ENCODE results near the gene OGDH.

Gene OGDH

GRCh38 chr7:44678471-44679179 is 72.2 kb downstream of the OGDH start:
- H3K27ac ChIP-seq (ENCODE audit: low read length) = no peak overlapping the region

DNA sequence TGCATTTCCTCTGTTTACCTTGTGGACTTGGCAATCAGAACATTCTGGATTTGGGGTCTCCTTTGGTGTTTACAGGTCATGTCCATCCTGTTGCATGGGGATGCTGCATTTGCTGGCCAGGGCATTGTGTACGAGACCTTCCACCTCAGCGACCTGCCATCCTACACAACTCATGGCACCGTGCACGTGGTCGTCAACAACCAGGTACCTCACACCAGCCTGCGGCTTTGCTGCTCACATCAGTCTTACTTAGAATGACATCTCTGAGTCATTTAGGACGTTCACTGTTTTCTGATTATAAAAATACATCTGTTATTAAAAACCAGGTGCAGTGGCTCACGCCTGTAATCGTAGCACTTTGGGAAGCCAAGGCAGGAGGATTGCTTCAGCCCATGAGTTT is 75.2 kb downstream of the OGDH start:
- H3K36me3 ChIP-seq (replicated peaks; ENCODE audit: insufficient read depth, low read length) = no peaks in the 10 kb centered on the region
- no peaks in the 10 kb centered on the region for H3K27me3 ChIP-seq (replicated peaks; ENCODE audit: insufficient read depth, low read length)
- DNase-seq = no peak
- H3K4me3 ChIP-seq (ENCODE audit: low read length) = no peak overlapping the region
- no peak overlapping the region for H2AFZ ChIP-seq (ENCODE audit: low read length)
- TF ChIP-seq EZH2 (optimal IDR thresholded peaks at IDR 0.05; ENCODE audit: low read depth, low read length) (no peak), CTCF (IDR thresholded peaks at IDR 0.05; ENCODE audit: low read length) (no peak), EZH2phosphoT487 (IDR thresholded peaks at IDR 0.05; ENCODE audit: low read length) (no peak)
- no peaks in the 10 kb centered on the region for H4K20me1 ChIP-seq (ENCODE audit: insufficient read depth, low read length)
- H3K27ac ChIP-seq (ENCODE audit: low read length) = no peak overlapping the region
- no peak overlapping the region for H3K4me2 ChIP-seq (ENCODE audit: low read depth, low read length)
- no peaks in the 10 kb centered on the region; the same call in 1 of the 2 replicates for H3F3A ChIP-seq (ENCODE audit: insufficient read depth, low read length)
- H3K9me2 ChIP-seq (replicated peaks; ENCODE audit: insufficient read depth, low read length) = no peaks in the 10 kb centered on the region
- no peak overlapping the region for H3K9ac ChIP-seq (ENCODE audit: low read length)
- H3K4me1 ChIP-seq (ENCODE audit: low read length) = no peaks in the 10 kb centered on the region
- no peaks in the 10 kb centered on the region for H3K79me2 ChIP-seq (ENCODE audit: low read length)
- H3K9me3 ChIP-seq (replicated peaks; ENCODE audit: insufficient read depth, low read length) = no peaks in the 10 kb centered on the region

More at GRCh38 chr7:44678471-44679179, 72.2 kb downstream of the OGDH start:
- no peaks in the 10 kb centered on the region for H4K20me1 ChIP-seq (ENCODE audit: insufficient read depth, low read length)
- no peaks in the 10 kb centered on the region for H3K4me1 ChIP-seq (ENCODE audit: low read length)
- H3K36me3 ChIP-seq (replicated peaks; ENCODE audit: insufficient read depth, low read length) = peaks cover 4% of the 10 kb centered on the region; the same call in 1 of the 2 replicates
- no peaks in the 10 kb centered on the region for H3K27me3 ChIP-seq (replicated peaks; ENCODE audit: insufficient read depth, low read length)
- no peaks in the 10 kb centered on the region; the same call in 1 of the 2 replicates for H3F3A ChIP-seq (ENCODE audit: insufficient read depth, low read length)
- TF ChIP-seq EZH2 (optimal IDR thresholded peaks at IDR 0.05; ENCODE audit: low read depth, low read length) = no peak
- TF ChIP-seq EZH2phosphoT487 (IDR thresholded peaks at IDR 0.05; ENCODE audit: low read length) = no peak
- no peak for TF ChIP-seq CTCF (IDR thresholded peaks at IDR 0.05; ENCODE audit: low read length)
- no peak overlapping the region for H2AFZ ChIP-seq (ENCODE audit: low read length)
- no peaks in the 10 kb centered on the region for H3K9me2 ChIP-seq (replicated peaks; ENCODE audit: insufficient read depth, low read length)
- DNase-seq = no peak
- no peak overlapping the region for H3K4me2 ChIP-seq (ENCODE audit: low read depth, low read length)
- H3K79me2 ChIP-seq (ENCODE audit: low read length) = no peaks in the 10 kb centered on the region
- H3K4me3 ChIP-seq (ENCODE audit: low read length) = no peak overlapping the region
- no peaks in the 10 kb centered on the region for H3K9me3 ChIP-seq (replicated peaks; ENCODE audit: insufficient read depth, low read length)
- H3K9ac ChIP-seq (ENCODE audit: low read length) = no peak overlapping the region

DNA sequence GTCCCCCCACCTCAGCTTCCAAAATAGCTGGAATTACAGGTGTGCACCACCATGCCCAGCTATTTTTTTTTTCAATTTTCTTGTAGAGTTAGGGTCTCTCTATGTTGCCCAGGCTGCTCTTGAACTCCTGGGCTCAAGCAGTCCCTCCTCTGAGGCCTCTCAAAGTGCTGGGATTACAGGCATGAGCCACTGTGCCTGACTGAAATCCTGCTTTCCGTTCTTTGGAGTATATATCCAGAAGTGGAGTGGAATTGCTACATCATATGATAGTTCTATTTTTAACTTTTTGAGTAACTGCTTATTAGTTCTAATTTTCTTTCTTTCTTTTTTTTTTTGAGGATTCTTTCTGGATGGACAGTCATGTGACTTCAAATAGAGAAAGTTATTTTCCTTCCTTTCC is 79.3 kb downstream of the OGDH start:
- Histone ChIP-seq H2AFZ (ENCODE audit: low read length) (no peak overlapping the region), H3K79me2 (ENCODE audit: low read length) (no peaks in the 10 kb centered on the region), H3K36me3 (replicated peaks; ENCODE audit: insufficient read depth, low read length) (no peaks in the 10 kb centered on the region), H3K4me1 (ENCODE audit: low read length) (no peaks in the 10 kb centered on the region), H3K27ac (ENCODE audit: low read length) (no peak overlapping the region), H4K20me1 (ENCODE audit: insufficient read depth, low read length) (no peaks in the 10 kb centered on the region), H3K4me2 (ENCODE audit: low read depth, low read length) (no peak overlapping the region), H3K9me2 (replicated peaks; ENCODE audit: insufficient read depth, low read length) (no peaks in the 10 kb centered on the region), H3K27me3 (replicated peaks; ENCODE audit: insufficient read depth, low read length) (no peaks in the 10 kb centered on the region), H3K9me3 (replicated peaks; ENCODE audit: insufficient read depth, low read length) (no peaks in the 10 kb centered on the region), H3K4me3 (ENCODE audit: low read length) (no peak overlapping the region), H3K9ac (ENCODE audit: low read length) (no peak overlapping the region), H3F3A (ENCODE audit: insufficient read depth, low read length) (no peaks in the 10 kb centered on the region; the same call in 1 of the 2 replicates)
- no peak for DNase-seq
- TF ChIP-seq EZH2 (optimal IDR thresholded peaks at IDR 0.05; ENCODE audit: low read depth, low read length) (no peak), EZH2phosphoT487 (IDR thresholded peaks at IDR 0.05; ENCODE audit: low read length) (no peak), CTCF (IDR thresholded peaks at IDR 0.05; ENCODE audit: low read length) (no peak)
